ENCODE measurements around the gene VAV2.

VAV2 gene

DNA sequence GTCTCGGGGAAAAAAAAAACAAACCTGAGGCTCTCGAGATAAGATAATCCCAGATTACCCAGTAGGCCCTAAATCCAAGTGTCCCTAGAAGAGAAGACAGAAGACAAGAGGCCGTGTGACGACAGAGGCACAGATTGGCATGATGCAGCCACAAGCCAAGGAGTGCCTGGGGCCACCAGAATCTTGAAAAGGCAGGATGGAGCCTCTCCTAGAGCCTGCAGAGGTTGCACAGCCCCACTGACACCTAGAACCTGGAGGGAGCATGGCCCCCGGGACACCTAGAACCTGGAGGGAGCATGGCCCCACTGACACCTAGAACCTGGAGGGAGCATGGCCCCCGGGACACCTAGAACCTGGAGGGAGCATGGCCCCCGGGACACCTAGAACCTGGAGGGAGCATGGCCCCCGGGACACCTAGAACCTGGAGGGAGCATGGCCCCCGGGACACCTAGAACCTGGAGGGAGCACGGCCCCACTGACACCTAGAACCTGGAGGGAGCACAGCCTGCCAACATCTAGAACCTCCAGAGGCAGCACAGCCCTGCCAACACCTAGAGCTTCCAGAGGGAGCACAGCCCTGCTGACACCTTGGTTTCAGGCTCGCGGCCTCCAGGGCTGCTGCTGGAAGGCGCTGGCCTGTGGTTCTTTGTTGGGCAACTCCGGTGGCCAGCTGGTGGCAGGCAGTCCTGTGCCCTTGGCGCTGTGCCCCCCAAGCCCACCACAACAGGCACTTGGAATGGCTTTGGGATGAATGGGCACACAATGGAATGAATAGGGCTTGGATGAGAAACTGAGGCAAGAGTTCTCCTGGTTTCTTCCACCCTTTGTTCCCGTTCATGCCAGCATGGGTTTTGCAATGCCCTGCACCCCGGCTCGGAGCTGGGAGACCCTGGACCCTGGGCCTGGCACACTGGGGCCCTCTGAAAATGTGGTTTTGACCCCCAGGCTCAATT lies 39.2 kb downstream of the VAV2 start:
- DNase-seq (ENCODE audit: low read depth) = no peak

DNA sequence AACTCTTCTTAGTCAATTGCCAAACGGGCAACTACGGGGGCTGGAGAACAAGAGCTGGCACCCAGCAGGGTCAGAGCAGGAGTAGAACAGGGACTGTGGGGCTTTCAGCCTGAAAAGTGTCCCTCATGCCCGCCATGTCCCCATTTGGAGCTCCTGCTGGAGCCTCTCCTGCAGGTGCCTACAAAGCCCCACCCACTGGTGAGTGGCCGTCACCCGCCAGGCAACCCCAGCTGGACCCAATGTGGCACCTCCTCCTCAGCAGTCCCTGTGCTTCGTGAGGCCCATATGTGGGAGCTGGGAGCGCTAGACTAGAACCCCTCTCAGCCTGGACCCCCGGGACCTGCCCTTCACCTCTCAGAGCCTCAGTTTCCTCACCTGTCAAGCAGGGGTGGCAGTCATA lies 40.9 kb downstream of the VAV2 start:
- DNase-seq (ENCODE audit: low read depth) = no peak

DNA sequence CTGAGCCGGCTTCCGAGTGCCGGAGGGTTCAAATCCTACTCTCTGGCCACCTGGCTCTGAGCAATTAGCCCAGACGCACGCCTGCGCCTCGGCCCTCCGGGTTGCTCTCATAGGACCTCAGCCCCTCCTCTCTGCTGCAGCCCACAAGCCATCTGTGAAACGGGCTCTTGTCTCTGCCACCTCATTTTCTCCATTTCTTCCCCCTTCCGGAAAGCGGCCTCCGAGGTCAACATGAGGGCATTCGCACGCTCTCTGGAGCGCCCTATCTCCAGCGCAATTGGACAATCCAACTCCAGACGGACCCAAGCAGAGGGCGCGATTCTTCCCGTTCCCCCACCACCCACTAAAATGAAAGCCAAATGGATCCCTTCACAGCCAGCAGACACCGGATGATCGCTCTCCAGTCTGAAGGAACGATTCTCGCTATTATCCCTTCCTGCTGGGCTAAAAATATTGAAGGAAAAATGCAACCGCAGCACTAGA lies 41.5 kb downstream of the VAV2 start:
- no peak for DNase-seq (ENCODE audit: low read depth)

DNA sequence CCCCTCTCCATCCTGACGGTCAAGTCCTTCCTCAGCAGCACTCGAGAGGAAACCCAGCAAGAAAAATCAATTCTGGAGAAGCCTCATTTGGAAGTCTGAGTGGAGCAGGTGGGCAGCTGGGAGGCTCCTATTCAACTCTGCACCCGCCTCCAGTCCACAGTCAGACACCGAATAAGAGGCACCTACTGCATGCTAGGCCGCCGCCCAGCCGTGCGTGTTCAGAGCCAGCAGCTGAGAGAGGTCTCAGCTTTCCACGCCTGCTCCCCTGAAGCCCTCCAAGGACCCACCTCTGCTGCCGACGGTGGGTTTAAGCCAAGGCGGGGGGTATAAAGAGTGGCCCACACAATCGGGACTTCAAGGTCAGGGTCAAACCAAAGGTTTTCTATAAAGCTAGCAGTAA lies 41.9 kb downstream of the VAV2 start:
- no peak for DNase-seq (ENCODE audit: low read depth)

DNA sequence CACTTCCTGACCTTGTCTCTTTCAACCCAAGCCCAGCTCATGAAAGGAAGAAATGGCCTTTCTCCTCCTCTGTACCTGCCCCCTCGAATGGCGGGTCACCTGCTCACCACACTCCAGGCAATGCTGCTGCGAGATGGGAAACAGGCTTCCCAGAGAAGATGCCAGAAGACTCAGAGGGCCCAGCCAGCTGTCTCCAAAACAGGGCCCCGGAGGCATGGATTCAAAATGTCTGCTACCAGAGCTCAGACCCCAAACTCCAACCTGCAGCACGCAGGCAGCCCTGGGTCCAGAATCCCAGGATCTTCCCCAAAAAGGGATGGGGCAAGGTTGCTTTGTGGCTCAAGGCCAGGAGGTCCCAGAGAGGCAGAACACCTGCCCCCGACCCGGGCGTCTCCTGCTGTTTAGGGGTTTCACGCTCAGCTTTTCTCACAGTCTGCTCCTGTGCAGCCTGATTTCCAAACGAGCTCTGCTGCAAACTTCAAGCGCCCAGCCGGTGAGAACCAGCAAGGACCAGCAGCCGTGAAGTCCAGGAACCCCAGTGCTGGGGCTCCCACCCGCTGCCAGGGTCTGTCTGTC lies 42.5 kb downstream of the VAV2 start:
- no peak for DNase-seq (ENCODE audit: low read depth)

DNA sequence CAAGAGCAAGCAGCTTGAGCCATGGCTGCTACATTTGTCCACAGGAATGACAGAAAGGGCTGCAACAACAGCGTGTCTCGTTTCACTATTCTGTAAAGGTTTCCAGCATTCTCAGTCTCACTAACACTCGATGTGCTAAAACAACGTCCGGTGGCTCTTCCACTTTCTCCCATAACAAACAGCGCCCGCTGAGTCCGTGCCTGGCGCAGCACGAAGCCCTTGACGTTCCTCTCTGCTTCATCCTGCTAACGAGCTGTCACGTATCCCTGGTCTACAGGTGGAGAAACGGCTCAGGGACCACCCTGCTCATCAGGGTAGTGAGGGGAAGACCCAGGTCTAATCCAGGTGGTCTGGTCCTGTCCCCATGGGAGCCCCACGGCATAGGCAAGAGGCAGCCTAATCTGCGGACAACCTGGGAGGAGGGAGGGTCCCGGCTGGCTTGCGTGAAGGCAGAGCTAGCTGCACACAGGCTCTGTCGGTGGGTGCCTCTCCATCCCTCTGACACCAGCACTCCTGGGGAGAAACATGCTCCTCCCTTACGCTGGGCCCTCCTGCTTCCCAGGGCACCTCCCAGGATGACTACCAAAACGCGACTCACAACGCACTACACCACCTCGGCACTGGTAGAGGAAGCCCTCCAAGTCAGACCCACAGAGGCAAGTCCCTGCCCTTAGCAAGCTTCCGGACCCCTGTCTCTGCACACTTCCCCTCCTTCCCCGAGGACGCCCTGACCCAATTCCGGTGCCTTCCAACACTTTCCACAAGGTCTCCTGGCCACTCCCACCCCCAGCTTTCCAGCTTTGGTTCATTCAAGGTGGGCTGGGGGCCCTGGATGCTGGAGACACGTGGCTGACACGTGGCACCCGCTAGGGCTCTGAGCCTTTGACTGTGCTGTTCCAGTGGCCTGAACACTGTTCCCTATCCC lies 43.3 kb downstream of the VAV2 start:
- no peak for DNase-seq (ENCODE audit: low read depth)

DNA sequence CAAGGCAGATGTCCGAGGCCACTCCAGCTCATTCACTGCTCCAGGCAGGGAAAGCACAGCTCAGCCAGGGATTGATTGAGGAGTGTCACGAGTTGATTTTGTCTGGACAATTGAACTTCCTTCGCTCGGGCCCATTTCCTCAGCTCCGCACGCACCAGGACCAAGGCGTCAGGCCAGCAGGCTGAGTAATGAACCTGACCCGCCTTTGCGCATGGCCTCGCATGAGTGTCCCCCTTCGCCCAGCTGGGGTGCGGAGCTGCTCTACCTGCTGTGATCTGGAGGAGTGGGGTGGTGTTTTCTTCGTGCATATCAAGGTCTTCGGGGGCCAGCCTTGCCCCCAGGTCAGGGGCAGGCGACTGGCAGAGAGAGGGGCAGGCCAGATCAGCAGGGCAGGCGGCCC lies 44.0 kb downstream of the VAV2 start:
- DNase-seq (ENCODE audit: low read depth) = no peak

DNA sequence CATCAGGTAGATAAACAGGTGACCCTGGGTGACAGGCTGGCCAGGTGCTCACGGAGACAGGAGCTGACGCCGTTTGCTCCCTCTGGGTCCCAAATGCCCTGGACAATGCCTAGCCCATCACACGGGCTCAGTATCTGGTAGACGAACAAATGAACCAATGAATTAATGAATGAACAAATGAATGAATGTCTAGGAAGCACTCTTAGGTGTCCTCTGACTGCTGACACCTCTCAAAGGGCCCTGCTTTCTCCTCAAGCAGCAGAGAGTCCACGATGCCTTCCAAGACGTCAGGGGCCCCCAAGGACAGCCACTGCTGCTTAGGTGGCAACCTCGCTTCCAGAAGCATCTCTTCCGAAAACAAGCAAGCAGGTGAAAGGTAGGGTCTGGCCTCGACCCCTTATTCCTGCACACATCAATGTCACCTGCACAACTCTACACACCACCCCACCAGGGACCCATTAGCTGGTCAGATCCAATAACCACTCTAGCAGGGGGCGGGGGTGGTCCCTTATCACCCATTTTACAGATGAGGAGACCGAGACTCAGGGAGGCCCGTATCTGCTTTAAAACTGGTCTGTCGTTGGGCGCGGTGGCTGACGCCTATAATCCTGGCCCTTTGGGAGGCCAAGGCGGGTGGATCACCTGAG lies 45.2 kb downstream of the VAV2 start:
- no peak for DNase-seq (ENCODE audit: low read depth)

DNA sequence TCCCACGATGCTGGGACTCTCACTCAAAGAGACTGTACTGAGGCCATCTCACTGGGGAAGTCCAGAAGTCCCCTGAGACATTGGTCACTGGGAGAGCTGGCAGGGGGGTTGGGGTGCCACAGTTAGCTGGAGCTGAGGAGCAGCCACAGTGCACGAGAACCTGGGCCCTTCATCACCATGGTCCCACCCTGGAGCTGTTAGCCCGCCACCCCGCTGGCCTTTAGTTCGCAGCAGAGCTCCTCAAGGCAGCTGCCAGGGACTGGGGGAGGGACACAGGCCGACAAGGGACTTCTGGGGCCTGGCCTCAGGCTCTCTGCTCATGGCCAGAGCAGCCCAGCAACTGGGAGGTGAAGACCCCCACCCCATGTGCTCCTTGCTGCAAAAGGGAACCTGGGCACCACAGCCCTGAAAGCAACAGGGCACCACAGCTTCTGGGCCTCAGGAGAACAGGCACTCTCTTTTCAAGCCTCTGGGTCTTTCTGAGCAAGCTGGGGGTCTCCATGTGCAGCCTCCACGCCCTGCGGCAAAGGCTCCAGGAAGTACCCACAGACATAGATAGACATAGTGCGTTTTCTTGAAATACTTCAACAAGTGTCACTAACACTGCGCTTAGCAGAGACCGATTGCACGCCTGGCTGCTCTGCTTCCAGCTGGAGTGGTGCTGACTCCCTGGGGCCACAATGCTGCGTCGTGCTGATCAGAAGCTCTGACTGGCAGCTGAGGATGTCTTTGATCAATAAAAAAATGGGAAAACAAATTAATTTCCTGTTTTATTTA lies 46.0 kb downstream of the VAV2 start:
- DNase-seq (ENCODE audit: low read depth) = no peak

DNA sequence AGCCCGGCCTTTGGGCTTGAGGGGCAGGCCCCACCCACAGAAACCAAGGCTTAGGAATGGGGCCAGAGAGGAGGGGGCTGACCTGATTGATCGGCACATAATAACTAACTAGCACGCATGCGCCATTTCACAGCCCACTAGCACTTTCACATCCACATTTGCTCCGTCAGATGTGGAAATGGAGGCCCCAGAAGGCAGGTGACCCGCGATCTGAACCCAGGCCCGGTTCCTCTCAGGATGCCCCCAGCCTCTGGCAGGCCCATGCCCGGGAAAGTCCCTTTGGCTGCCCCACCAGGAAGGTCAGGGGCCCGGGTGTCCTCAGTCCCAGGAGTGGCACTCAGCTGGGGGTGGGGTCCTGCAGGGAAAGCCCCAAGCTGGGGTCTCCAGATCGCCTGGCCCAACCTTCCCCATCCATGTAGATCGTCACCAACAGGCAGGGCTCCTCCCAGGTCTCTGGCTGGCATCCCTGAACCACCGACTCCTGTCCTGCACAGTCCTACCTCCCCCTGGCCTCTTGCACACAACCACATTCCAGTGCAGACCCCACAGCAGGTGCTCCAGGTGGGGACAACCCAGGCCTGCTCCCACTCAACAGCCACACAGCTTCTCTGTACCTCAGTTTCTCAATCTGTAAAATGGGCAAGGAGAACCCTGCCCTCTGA lies 46.7 kb downstream of the VAV2 start:
- no peak for DNase-seq (ENCODE audit: low read depth)

DNA sequence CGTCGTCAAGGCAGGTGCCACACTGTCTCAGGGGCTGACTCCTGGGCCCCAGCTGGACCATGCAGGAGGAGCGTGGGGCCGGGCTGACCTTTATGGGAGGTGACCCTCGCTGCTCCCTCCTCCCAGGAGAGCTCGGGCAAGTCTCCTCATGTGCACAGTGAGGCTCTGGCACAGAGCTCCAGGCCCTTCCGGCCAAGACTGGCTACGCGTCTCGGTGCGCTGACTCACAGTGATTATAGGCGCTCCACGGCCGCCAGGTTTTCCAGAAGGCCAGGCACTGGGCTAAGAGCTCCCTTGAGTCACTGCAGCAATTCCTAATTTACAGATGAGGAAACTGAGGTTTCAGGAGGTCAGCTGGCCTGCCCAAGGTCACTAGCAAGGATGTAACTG lies 47.4 kb downstream of the VAV2 start:
- DNase-seq (ENCODE audit: low read depth) = no peak

DNA sequence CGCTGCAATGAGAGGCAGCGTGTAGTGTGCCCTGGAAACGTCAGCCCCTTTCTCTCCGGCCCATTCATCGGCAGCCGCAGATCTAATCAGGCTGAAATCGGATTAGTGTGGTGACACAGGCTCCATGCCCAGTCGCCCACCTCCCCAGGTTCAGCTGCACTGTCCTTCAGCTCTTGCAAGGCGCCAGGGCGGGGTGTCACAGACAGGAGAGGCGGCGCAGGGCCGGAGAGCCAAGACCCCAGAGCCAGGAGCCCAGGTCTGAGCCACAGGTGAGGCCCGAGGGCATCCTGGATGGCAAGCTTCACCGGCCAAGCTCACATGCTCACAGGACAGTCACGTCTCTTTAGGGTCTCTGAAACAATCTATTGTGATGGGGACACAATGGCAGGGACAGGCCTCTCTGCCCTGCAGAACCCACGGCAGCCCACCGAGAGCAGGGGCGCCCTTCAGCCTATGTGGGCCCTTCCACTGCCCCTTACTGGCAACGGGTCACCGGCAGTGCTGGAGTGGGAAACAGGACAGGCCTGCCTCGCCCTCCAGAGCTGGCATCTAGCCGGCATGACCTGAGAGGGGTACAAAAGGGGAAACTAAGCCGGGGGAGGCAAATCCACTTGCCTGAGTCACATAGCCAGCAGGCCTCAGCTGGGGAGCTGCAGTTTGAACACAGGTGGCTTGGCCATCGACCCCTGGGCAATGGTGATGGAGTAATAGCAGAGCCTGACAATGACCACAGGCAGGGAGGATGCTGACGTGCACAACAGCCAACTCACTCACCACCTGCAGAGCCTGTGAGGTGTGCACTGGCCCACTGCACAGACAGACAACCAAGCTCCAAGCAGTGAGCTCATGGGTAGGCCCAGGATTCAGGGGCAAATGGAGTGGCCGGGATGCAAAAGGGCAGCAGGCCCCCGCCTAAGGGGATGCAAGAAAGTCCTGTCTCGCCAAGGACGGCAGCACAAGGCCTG lies 48.1 kb downstream of the VAV2 start:
- DNase-seq (ENCODE audit: low read depth) = no peak

DNA sequence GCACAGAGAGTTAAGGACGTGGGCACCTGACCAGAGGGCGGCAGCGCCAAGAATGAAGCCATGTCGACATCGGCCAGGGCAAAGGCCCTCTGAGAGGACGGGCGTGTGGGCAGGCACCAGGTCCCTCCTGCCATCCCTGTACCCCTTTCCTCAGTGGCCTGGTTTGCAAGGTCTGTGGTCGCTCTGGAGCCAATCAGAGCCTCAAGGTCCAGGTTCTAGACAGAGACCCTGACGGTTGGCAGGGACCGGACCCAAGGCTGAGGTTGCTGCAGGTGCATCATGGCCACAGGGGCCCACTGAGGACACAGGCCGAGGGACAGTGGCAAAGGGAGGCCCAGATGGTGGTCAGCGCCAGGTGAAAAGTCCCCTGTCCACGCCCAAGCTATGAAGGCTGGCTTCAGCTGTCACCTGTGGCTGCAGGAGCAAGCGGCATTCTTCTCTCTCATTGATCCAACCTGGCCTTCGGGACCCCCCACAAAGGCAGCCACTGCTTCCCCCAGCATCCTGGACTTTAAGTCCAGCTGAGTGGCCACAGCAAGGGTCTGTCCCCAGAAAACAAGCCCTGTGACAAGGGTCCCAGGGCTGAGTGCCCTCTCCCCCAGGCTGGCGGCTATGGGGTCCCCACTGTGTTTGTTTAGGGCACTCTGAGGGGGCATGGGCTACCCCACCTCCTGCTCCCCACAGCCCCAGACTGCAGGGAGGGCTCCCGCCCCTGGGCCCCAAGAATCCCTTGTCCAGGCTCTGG lies 48.9 kb downstream of the VAV2 start:
- DNase-seq (ENCODE audit: low read depth) = no peak

DNA sequence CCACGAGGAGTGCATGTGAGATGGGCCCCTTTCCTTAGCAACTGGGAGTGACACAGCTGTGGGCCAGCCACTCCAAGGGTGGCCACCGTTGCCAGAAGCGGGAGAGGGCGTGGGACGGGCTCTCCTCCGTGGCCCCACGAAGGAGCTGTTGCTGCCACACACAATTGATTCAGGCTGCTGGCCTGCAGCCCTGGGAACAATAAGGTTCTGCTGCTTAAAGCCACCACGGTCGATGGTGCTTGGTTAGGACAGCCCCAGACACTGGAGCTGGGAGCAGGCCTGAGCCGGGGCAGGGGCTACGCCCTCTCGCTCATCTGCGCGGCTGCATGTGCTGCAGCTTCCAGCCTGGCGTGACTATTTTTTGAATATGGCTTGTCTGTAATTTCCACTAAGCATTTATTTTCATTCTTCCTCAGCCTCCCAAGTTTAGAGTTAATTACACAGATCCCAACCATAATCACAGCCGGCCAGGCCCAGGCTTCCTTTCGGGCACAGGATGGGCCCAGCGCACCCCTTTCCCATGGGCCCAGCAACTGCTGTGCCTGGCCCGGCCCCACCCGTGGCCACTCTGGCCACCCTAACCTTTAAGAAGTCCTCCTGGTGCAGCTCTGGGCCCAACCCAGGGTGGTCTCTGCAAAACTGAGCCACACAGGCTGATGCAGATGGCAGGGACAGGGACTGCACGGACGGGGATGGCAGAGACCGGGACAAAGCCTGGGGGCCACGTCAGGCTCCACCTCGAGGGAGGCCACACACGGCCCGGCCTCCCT lies 49.7 kb downstream of the VAV2 start:
- no peak for DNase-seq (ENCODE audit: low read depth)

DNA sequence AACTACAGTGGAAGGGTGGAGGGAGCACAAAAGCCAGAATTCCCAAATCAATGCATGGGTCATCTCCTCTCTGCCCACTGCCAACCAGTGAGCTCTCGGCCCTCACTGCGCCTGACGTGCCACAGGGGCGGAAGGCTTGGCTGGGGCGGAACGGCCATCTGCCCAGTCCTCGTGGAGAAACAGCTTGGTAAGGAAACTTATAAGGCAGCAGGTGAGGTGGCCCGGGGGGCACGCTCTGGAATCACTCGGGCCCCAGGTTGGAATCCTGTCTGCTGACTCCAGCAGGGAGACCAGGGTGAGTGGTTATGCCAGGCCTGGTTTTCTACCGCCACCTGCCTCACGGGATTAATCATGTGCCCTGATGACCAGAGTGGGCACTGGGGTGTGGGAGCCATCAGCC lies 52.3 kb downstream of the VAV2 start:
- DNase-seq (ENCODE audit: low read depth) = no peak

DNA sequence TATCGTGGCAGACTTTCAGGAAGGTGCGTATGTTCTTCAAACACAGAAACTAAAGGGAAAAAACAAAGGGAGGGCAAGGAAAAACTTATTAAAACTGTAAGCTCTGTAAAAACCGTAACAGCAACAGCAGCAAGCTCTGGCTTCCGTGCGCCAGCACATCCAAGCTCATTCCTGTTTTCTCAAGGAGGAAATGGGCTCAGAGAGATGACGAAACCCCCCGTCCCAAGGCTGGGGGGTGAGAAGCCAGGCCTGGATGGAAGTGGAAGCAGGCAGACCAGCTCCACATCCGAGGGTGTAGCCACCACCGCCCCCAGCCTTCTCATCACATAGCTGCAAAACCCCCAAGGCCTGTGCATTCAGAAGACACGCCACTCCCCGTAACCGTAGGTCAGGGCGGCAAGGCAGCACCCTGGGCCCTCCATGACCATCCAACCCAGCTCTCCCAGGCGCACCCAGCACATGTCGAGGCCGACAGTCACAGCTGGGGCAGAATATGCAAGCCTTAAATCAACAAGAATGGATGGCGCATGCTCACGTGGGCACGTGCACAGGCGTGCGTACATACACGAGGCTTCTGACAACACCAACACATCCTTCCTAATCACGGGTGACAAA lies 52.8 kb downstream of the VAV2 start:
- DNase-seq (ENCODE audit: low read depth) = no peak

DNA sequence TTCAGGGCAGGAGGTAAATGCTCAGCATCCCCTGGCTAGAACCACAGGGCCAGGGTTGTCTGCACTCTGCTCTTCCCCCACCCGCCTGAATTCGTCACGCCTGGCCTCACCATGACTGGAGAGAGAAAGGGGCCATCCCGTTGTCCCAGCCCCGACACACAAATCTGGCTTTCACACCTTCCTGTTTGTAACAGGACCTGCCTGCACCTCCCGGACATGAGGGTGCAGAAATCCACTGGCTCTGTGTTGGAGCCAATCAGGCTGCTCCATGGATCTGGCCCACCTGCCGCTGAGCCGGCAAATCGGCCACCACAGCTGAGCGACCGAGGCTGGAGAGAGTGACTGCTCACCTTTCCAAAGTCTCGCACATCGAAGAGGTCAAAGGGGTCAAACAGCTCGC lies 53.4 kb downstream of the VAV2 start:
- DNase-seq (ENCODE audit: low read depth) = no peak

DNA sequence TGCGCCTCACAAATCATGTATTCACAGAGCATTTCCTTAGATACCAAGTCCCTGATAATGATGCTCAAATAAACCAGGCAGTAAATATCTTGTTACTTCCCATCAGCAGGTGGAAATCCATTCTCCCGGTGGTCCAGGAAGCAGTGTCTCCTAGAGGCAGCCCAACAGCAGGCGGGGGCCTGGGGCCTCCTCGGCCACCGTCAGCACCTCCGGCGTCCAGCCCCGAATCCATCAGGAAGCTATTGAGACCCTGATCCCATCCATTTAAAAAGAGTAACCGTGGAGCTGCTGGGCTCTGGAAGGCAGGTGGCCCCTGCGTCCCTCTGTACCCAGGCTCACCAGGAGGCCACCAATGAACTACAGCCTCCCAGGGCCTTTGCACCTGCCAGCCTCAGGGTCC lies 54.0 kb downstream of the VAV2 start:
- no peak for DNase-seq (ENCODE audit: low read depth)
